ENCODE results near the gene PRRX1. TPM values are rescaled to one million over a fixed set of nuclear protein-coding genes. Genes with fewer than 3 reads are reported as not detected.

Gene PRRX1
- total and polyA plus RNA-seq, 12 donors: 23.0 to 113 (median 97.7) TPM

- ATAC-seq (no peak), DNase-seq (no peak)
- no peak for TF ChIP-seq CTCF (IDR thresholded peaks at IDR 0.05)
- Histone ChIP-seq H3K27ac (no peak overlapping the region), H3K36me3 (no peaks in the 10 kb centered on the region), H3K9me3 (no peaks in the 10 kb centered on the region), H3K4me1 (peaks cover 0 to 8% (median 0%) of the 10 kb centered on the region in 9 donors), H3K4me3 (no peak overlapping the region), H3K27me3 (peaks cover 0 to 37% (median 9%) of the 10 kb centered on the region in 7 donors)
- WGBS, 2 donors: 68 to 77% methylated on average over 4 of the region's 4 CpGs
- intact Hi-C loops (cut with DNase I): no loop called here
Measured at GRCh38 chr1:170657275-170657853, 6.6 kb upstream of the PRRX1 start.

- Histone ChIP-seq H3K4me3 (no peak overlapping the region), H3K27ac (no peak overlapping the region), H3K9me3 (no peaks in the 10 kb centered on the region), H3K4me1 (peaks cover 0 to 9% (median 2%) of the 10 kb centered on the region in 9 donors), H3K27me3 (peaks cover 0 to 58% (median 15%) of the 10 kb centered on the region in 7 donors), H3K36me3 (no peaks in the 10 kb centered on the region)
- 70 to 80% methylated on average over 13 of the region's 13 CpGs for WGBS, 2 donors
- intact Hi-C loops (cut with DNase I): loop anchor here in 9 of 10 donors (5.0 to 10.0 kb wide), 10 partner anchors 72 to 655 kb away; partner anchors contain the start of genes GORAB (in 5 of the 9) and NTMT2 (in 1 of the 9)
- no peak for TF ChIP-seq CTCF (IDR thresholded peaks at IDR 0.05)
- ATAC-seq: no peak
- DNase-seq: no peak
Measured at GRCh38 chr1:170659399-170660035, 4.4 kb upstream of the PRRX1 start.

GRCh38 chr1:170660281-170660713, 3.6 kb upstream of the PRRX1 start:
- no peak for ATAC-seq
- TF ChIP-seq CTCF (IDR thresholded peaks at IDR 0.05): no peak
- no peak overlapping the region for H3K27ac ChIP-seq
- peaks cover 0 to 12% (median 4%) of the 10 kb centered on the region in 9 donors for H3K4me1 ChIP-seq
- intact Hi-C loops (cut with DNase I): loop anchor here in 9 of 10 donors (5.0 to 10.0 kb wide), 10 partner anchors 73 to 655 kb away; partner anchors contain the start of genes GORAB (in 5 of the 9) and NTMT2 (in 1 of the 9)
- no peaks in the 10 kb centered on the region for H3K9me3 ChIP-seq
- no peak for DNase-seq
- no peaks in the 10 kb centered on the region for H3K36me3 ChIP-seq
- peaks cover 0 to 66% (median 21%) of the 10 kb centered on the region in 7 donors for H3K27me3 ChIP-seq
- H3K4me3 ChIP-seq: no peak overlapping the region
- WGBS, 2 donors: 57% methylated on average over 25 of the region's 25 CpGs

GRCh38 chr1:170660871-170661645, 2.9 kb upstream of the PRRX1 start:
- peaks cover 0 to 74% (median 21%) of the 10 kb centered on the region in 7 donors for H3K27me3 ChIP-seq

More at GRCh38 chr1:170660871-170661645, 2.9 kb upstream of the PRRX1 start:
- ATAC-seq: peak in 4 of 8 donors; percentile 0 to 5 (median 4)
- H3K4me1 ChIP-seq: peaks cover 0 to 19% (median 7%) of the 10 kb centered on the region in 9 donors
- intact Hi-C loops (cut with DNase I): loop anchor here in 9 of 10 donors (5.0 to 10.0 kb wide), 10 partner anchors 74 to 656 kb away; partner anchors contain the start of genes GORAB (in 5 of the 9) and NTMT2 (in 1 of the 9)
- H3K27ac ChIP-seq: peak overlapping the region in 7 of 10 donors; percentile 93 to 98 (median 96)
- TF ChIP-seq CTCF (IDR thresholded peaks at IDR 0.05): no peak
- DNase-seq: peak in 1 of 2 donors; percentile 28
- no peaks in the 10 kb centered on the region for H3K9me3 ChIP-seq
- WGBS, 2 donors: 19 to 22% methylated on average over 54 of the region's 54 CpGs
- no peaks in the 10 kb centered on the region for H3K36me3 ChIP-seq
- H3K4me3 ChIP-seq: peak overlapping the region; percentile 44 to 87 (median 69)

Measured in heart right ventricle (tissue), 16 donors.